PC-3 (cell line): ENCODE results near the gene TMEM129. TPM values are rescaled to one million over a fixed set of nuclear protein-coding genes. Genes with fewer than 3 reads are reported as not detected.

Experiments used
- ATAC-seq: fragments of 200-7000 bp; cut with Tn5 transposase; 2 replicates; pipeline ENCODE4 v1.9.1; 2020; ENCODE audit warnings: mild to moderate bottlenecking, moderate library complexity
- BruUV-seq: library from RNA; stranded (reverse); fragments of 400-500 nt; replicated peaks from 2 replicates; lab custom pipeline; 2021; lab: Mats Ljungman, UMichigan
- CTCF ChIA-PET: fragments of 300-600 bp; sonication (Branson Sonifier 250); formaldehyde crosslinking; loops from one replicate; lab custom pipeline; 2022; ENCODE audit warnings: antibody characterized with exemption; lab: Charles Lee
- POLR2A ChIA-PET: fragments of 300-600 bp; sonication (Branson Sonifier 250); formaldehyde crosslinking; loops from one replicate; lab custom pipeline; 2022; ENCODE audit warnings: antibody characterized with exemption; ENCODE audit not compliant: unreplicated experiment; lab: Charles Lee
- DNase-seq: peaks from one replicate; pipeline ENCODE4 v3.0.0-alpha.2; 2015
- H2AFZ ChIP-seq: fragments of 300-600 bp; sonication (generic); 2 replicates; pipeline ENCODE4 v1.6.0; 2016; ENCODE audit warnings: antibody characterized with exemption, low read length
- H3F3A ChIP-seq: fragments of 300-600 bp; sonication (generic); one replicate; pipeline ENCODE4 v1.6.0; 2017; ENCODE audit warnings: antibody characterized with exemption, low read length, control low read depth, mild to moderate bottlenecking; ENCODE audit not compliant: unreplicated experiment
- H3K27ac ChIP-seq: fragments of 300-600 bp; sonication (generic); 2 replicates; pipeline ENCODE4 v1.5.1; 2016; ENCODE audit warnings: mild to moderate bottlenecking, low read length
- H3K27me3 ChIP-seq: fragments of 300-600 bp; sonication (generic); 2 replicates; pipeline ENCODE4 v1.6.1; 2016; ENCODE audit warnings: low read length, mixed read lengths
- H3K36me3 ChIP-seq: fragments of 300-600 bp; sonication (generic); 2 replicates; pipeline ENCODE4 v1.6.1; 2016; ENCODE audit warnings: low read depth, mixed run types, low read length, mixed read lengths
- H3K4me1 ChIP-seq: fragments of 300-600 bp; sonication (generic); 2 replicates; pipeline ENCODE4 v1.5.1; 2016; ENCODE audit warnings: low read length; ENCODE audit not compliant: insufficient read depth
- H3K4me2 ChIP-seq: fragments of 300-600 bp; sonication (generic); 2 replicates; pipeline ENCODE4 v1.6.0; 2016; ENCODE audit warnings: low read length
- H3K4me3 ChIP-seq: fragments of 300-600 bp; sonication (generic); 2 replicates; pipeline ENCODE4 v1.5.1; 2016; ENCODE audit warnings: mild to moderate bottlenecking, low read length, mixed read lengths
- H3K79me2 ChIP-seq: fragments of 300-600 bp; sonication (generic); 2 replicates; pipeline ENCODE4 v1.6.1; 2017; ENCODE audit warnings: low read length, mixed read lengths
- H3K9ac ChIP-seq: fragments of 300-600 bp; sonication (generic); 2 replicates; pipeline ENCODE4 v1.6.0; 2016; ENCODE audit warnings: mild to moderate bottlenecking, low read length
- H3K9me2 ChIP-seq: fragments of 300-600 bp; sonication (generic); replicated peaks from 2 replicates; pipeline ENCODE4 v1.6.1; 2016; ENCODE audit warnings: mixed run types, low read length, mixed read lengths
- H3K9me3 ChIP-seq: fragments of 300-600 bp; sonication (generic); 2 replicates; pipeline ENCODE4 v1.6.1; 2016; ENCODE audit warnings: low read length, mixed read lengths
- H4K20me1 ChIP-seq: fragments of 300-600 bp; sonication (generic); 2 replicates; pipeline ENCODE4 v1.6.1; 2016; ENCODE audit warnings: low read length, mixed read lengths
- CTCF ChIP-seq: fragments of 300-600 bp; sonication (generic); conservative IDR thresholded peaks from 2 replicates; pipeline ENCODE4 v1.5.1; 2017; ENCODE audit warnings: antibody characterized with exemption, low read depth, mild to moderate bottlenecking, low read length
- EZH2 ChIP-seq: fragments of 300-600 bp; sonication (generic); IDR thresholded peaks from one replicate; pipeline ENCODE4 v1.6.1; 2017; ENCODE audit warnings: antibody characterized with exemption, mild to moderate bottlenecking, low read length; ENCODE audit not compliant: unreplicated experiment
- EZH2phosphoT487 ChIP-seq: fragments of 300-600 bp; sonication (generic); IDR thresholded peaks from 2 replicates; pipeline ENCODE4 v1.6.1; 2018; ENCODE audit warnings: mild to moderate bottlenecking, antibody characterized with exemption, low read length, borderline replicate concordance
- intact Hi-C: fragments of 100-400 bp; cut with micrococcal nuclease; formaldehyde crosslinking; loops from 2 replicates; pipeline ENCODE4 v1.9.0; 2023
- total RNA-seq: library from RNA; depleted of rRNA; stranded (reverse); fragments of >200 nt; gene quantifications from 2 replicates; pipeline ENCODE4 v1.2.3, GENCODE V29; 2014

The TMEM129 gene
- total RNA-seq, 1 experiment from 2014 or later, result 28.6 TPM

GRCh38 chr4:1690698-1691097 is 30.4 kb downstream of the TMEM129 start:
- no peak overlapping the region for H3K9ac ChIP-seq
- H3K9me2 ChIP-seq, result no peaks in the 10 kb centered on the region
- BruUV-seq, result no TSS peak
- H3K4me3 ChIP-seq, result no peak overlapping the region
- H3K79me2 ChIP-seq, result no peaks in the 10 kb centered on the region
- no peak overlapping the region for H3K27ac ChIP-seq
- no peak overlapping the region for H3K4me2 ChIP-seq
- H4K20me1 ChIP-seq, result no peaks in the 10 kb centered on the region
- ChIA-PET POLR2A (no interaction called here), CTCF (no interaction called here)
- TF ChIP-seq EZH2 (no peak), CTCF (no peak), EZH2phosphoT487 (no peak)
- H3K9me3 ChIP-seq, result no peaks in the 10 kb centered on the region
- H2AFZ ChIP-seq, result no peak overlapping the region
- no peaks in the 10 kb centered on the region for H3F3A ChIP-seq
- intact Hi-C loops, result no loop called here
- no peak for ATAC-seq
- H3K4me1 ChIP-seq, result no peaks in the 10 kb centered on the region
- DNase-seq, result no peak
- H3K27me3 ChIP-seq, result no peaks in the 10 kb centered on the region
- H3K36me3 ChIP-seq, result peaks cover 40% of the 10 kb centered on the region

GRCh38 chr4:1686440-1687036 is 34.6 kb downstream of the TMEM129 start:
- Histone ChIP-seq H3K27me3 (no peaks in the 10 kb centered on the region), H3K4me2 (no peak overlapping the region), H3K27ac (no peak overlapping the region), H3K36me3 (peaks cover 10% of the 10 kb centered on the region), H3K79me2 (no peaks in the 10 kb centered on the region), H2AFZ (no peak overlapping the region), H3F3A (no peaks in the 10 kb centered on the region), H3K9ac (no peak overlapping the region), H3K4me3 (no peak overlapping the region), H4K20me1 (no peaks in the 10 kb centered on the region), H3K9me3 (no peaks in the 10 kb centered on the region), H3K9me2 (no peaks in the 10 kb centered on the region), H3K4me1 (peaks cover 5% of the 10 kb centered on the region; the same call in 1 of the 2 replicates)
- intact Hi-C loops, result no loop called here
- BruUV-seq, result no TSS peak
- DNase-seq, result no peak
- CTCF ChIA-PET, result no interaction called here
- ATAC-seq, result no peak
- TF ChIP-seq EZH2, result no peak
- no peak for TF ChIP-seq CTCF
- TF ChIP-seq EZH2phosphoT487, result no peak
- POLR2A ChIA-PET, result no interaction called here
